ENCODE results near the gene EEF1A1.

EEF1A1 gene

DNA sequence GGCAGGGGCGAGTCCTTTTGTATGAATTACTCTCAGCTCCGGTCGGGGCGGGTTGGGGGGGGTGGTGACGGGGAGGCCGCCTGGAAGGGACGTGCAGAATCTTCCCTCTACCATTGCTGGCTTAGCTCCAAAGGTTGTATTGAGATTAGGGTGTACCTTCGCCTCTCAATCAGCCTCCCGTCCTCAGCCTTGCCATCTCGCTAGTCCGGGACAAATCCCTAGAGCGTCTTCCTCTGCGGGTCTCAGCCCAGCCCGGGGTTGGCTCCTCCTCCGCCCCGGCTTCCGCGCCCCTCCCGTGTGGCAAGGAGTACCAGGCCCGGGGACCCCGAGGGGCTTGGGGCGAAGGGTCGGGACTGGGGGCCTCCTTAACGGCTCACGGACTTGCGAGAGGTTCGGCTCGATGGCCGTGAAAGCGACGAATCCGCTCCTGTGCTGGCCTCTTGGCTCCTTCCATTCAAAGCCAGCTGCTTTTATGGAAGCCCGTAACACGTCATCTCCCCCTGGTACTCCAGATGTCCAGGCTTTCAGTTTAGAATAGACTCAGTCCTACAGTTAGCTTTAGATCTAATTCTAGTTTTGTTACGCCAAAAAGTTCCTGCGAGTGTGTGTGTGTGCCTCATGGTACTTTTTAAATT, 636 bp upstream of the EEF1A1 start (continued):
- TF ChIP-seq, protein P1, sequence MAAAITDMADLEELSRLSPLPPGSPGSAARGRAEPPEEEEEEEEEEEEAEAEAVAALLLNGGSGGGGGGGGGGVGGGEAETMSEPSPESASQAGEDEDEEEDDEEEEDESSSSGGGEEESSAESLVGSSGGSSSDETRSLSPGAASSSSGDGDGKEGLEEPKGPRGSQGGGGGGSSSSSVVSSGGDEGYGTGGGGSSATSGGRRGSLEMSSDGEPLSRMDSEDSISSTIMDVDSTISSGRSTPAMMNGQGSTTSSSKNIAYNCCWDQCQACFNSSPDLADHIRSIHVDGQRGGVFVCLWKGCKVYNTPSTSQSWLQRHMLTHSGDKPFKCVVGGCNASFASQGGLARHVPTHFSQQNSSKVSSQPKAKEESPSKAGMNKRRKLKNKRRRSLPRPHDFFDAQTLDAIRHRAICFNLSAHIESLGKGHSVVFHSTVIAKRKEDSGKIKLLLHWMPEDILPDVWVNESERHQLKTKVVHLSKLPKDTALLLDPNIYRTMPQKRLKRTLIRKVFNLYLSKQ (tag by site-specific recombination; IDR thresholded peaks at IDR 0.05; ENCODE audit: borderline replicate concordance), result no peak
- TF ChIP-seq ZBTB17 (tag by site-specific recombination; IDR thresholded peaks at IDR 0.05) (peak; percentile 60; the same call in 1 of the 2 replicates), ZNF394 (tag by site-specific recombination; IDR thresholded peaks at IDR 0.05; ENCODE audit: borderline replicate concordance) (peak; percentile 63; the same call in 1 of the 2 replicates), ZBTB20 (tag by site-specific recombination; IDR thresholded peaks at IDR 0.05) (peak; percentile 91), ZNF596 (tag by site-specific recombination; IDR thresholded peaks at IDR 0.05) (peak; percentile 47; the same call in 1 of the 2 replicates), IKZF3 (tag by site-specific recombination; IDR thresholded peaks at IDR 0.05) (peak; percentile 49; the same call in 1 of the 2 replicates), ZNF121 (tag by site-specific recombination; IDR thresholded peaks at IDR 0.05) (no peak), ZNF621 (tag by site-specific recombination; IDR thresholded peaks at IDR 0.05) (no peak), ZXDB (tag by site-specific recombination; IDR thresholded peaks at IDR 0.05) (peak; percentile 25), ZNF155 (tag by site-specific recombination; IDR thresholded peaks at IDR 0.05) (no peak), ZNF335 (tag by site-specific recombination; conservative IDR thresholded peaks at IDR 0.05) (peak; percentile 72), ZNF776 (tag by site-specific recombination; IDR thresholded peaks at IDR 0.05; ENCODE audit: borderline replicate concordance) (no peak), ZNF366 (tag by site-specific recombination; conservative IDR thresholded peaks at IDR 0.05) (peak; percentile 70), ZSCAN16 (tag by site-specific recombination; IDR thresholded peaks at IDR 0.05) (no peak), BCL11B (tag by site-specific recombination; IDR thresholded peaks at IDR 0.05; ENCODE audit: low read depth) (no peak), ZSCAN30 (tag by site-specific recombination; IDR thresholded peaks at IDR 0.05) (0 out of 2 replicates have a peak, but pooled peaks have one; percentile 64), ZNF16 (tag by site-specific recombination; IDR thresholded peaks at IDR 0.05; ENCODE audit: low read depth) (no peak), ZBTB21 (tag by site-specific recombination; IDR thresholded peaks at IDR 0.05) (peak; percentile 48), MZF1 (tag by site-specific recombination; IDR thresholded peaks at IDR 0.05; ENCODE audit: borderline replicate concordance) (peak; percentile 46; the same call in 1 of the 2 replicates), SP7 (tag by site-specific recombination; IDR thresholded peaks at IDR 0.05) (peak; percentile 40), KLF8 (tag by site-specific recombination; IDR thresholded peaks at IDR 0.05) (peak; percentile 20; the same call in 1 of the 2 replicates)
- TF ChIP-seq, protein P2, sequence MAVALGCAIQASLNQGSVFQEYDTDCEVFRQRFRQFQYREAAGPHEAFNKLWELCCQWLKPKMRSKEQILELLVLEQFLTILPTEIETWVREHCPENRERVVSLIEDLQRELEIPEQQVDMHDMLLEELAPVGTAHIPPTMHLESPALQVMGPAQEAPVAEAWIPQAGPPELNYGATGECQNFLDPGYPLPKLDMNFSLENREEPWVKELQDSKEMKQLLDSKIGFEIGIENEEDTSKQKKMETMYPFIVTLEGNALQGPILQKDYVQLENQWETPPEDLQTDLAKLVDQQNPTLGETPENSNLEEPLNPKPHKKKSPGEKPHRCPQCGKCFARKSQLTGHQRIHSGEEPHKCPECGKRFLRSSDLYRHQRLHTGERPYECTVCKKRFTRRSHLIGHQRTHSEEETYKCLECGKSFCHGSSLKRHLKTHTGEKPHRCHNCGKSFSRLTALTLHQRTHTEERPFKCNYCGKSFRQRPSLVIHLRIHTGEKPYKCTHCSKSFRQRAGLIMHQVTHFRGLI (tag by site-specific recombination; IDR thresholded peaks at IDR 0.05), result 0 out of 2 replicates have a peak, but pooled peaks have one; percentile 9
- TF ChIP-seq, protein P3, sequence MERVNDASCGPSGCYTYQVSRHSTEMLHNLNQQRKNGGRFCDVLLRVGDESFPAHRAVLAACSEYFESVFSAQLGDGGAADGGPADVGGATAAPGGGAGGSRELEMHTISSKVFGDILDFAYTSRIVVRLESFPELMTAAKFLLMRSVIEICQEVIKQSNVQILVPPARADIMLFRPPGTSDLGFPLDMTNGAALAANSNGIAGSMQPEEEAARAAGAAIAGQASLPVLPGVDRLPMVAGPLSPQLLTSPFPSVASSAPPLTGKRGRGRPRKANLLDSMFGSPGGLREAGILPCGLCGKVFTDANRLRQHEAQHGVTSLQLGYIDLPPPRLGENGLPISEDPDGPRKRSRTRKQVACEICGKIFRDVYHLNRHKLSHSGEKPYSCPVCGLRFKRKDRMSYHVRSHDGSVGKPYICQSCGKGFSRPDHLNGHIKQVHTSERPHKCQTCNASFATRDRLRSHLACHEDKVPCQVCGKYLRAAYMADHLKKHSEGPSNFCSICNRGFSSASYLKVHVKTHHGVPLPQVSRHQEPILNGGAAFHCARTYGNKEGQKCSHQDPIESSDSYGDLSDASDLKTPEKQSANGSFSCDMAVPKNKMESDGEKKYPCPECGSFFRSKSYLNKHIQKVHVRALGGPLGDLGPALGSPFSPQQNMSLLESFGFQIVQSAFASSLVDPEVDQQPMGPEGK (tag by site-specific recombination; IDR thresholded peaks at IDR 0.05), result peak; percentile 87
- TF ChIP-seq, protein P4, sequence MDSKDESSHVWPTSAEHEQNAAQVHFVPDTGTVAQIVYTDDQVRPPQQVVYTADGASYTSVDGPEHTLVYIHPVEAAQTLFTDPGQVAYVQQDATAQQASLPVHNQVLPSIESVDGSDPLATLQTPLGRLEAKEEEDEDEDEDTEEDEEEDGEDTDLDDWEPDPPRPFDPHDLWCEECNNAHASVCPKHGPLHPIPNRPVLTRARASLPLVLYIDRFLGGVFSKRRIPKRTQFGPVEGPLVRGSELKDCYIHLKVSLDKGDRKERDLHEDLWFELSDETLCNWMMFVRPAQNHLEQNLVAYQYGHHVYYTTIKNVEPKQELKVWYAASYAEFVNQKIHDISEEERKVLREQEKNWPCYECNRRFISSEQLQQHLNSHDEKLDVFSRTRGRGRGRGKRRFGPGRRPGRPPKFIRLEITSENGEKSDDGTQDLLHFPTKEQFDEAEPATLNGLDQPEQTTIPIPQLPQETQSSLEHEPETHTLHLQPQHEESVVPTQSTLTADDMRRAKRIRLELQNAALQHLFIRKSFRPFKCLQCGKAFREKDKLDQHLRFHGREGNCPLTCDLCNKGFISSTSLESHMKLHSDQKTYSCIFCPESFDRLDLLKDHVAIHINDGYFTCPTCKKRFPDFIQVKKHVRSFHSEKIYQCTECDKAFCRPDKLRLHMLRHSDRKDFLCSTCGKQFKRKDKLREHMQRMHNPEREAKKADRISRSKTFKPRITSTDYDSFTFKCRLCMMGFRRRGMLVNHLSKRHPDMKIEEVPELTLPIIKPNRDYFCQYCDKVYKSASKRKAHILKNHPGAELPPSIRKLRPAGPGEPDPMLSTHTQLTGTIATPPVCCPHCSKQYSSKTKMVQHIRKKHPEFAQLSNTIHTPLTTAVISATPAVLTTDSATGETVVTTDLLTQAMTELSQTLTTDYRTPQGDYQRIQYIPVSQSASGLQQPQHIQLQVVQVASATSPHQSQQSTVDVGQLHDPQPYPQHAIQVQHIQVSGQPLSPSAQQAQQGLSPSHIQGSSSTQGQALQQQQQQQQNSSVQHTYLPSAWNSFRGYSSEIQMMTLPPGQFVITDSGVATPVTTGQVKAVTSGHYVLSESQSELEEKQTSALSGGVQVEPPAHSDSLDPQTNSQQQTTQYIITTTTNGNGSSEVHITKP (tag by site-specific recombination; IDR thresholded peaks at IDR 0.05), result peak; percentile 91
- TF ChIP-seq, protein P5, sequence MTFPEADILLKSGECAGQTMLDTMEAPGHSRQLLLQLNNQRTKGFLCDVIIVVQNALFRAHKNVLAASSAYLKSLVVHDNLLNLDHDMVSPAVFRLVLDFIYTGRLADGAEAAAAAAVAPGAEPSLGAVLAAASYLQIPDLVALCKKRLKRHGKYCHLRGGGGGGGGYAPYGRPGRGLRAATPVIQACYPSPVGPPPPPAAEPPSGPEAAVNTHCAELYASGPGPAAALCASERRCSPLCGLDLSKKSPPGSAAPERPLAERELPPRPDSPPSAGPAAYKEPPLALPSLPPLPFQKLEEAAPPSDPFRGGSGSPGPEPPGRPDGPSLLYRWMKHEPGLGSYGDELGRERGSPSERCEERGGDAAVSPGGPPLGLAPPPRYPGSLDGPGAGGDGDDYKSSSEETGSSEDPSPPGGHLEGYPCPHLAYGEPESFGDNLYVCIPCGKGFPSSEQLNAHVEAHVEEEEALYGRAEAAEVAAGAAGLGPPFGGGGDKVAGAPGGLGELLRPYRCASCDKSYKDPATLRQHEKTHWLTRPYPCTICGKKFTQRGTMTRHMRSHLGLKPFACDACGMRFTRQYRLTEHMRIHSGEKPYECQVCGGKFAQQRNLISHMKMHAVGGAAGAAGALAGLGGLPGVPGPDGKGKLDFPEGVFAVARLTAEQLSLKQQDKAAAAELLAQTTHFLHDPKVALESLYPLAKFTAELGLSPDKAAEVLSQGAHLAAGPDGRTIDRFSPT (tag by site-specific recombination; IDR thresholded peaks at IDR 0.05), result no peak
- TF ChIP-seq, protein P6, sequence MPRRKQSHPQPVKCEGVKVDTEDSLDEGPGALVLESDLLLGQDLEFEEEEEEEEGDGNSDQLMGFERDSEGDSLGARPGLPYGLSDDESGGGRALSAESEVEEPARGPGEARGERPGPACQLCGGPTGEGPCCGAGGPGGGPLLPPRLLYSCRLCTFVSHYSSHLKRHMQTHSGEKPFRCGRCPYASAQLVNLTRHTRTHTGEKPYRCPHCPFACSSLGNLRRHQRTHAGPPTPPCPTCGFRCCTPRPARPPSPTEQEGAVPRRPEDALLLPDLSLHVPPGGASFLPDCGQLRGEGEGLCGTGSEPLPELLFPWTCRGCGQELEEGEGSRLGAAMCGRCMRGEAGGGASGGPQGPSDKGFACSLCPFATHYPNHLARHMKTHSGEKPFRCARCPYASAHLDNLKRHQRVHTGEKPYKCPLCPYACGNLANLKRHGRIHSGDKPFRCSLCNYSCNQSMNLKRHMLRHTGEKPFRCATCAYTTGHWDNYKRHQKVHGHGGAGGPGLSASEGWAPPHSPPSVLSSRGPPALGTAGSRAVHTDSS (tag by site-specific recombination; IDR thresholded peaks at IDR 0.05), result 0 out of 2 replicates have a peak, but pooled peaks have one; percentile 22

All from HEK293 (cell line).